DMS 273 (cell line): Measurements from ENCODE around the gene CIB4.
"Not testable (repeated sequence)": the region's sequence is repeated elsewhere in the genome, so short reads cannot be mapped to it uniquely, and the experiment has no call there.

ENCODE experiments used
- DNase-seq: peaks from one replicate; lab custom pipeline; 2025; ENCODE audit not compliant: unreplicated experiment; lab: John Stamatoyannopoulos, UW

The CIB4 gene

DNA sequence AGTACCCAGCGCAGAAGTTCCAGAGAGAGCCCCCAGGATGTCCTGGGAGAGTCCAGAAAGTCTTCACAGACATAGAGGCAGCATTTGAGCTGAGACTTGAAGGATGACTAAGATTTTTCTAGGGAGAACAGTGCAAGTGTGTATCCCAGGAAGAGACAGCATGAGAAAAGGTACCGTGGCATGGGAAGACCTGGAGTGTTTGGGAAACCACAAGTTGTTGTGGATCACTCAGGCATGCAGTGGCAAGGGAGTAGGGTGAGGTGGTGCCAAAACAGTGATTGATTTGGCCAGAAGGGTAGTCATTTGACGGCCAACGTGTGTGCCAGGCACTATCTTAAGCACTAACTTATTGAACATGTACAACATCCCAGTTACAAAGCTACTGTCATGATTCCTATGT is 26.9 kb upstream of the CIB4 start:
- no peak for DNase-seq

DNA sequence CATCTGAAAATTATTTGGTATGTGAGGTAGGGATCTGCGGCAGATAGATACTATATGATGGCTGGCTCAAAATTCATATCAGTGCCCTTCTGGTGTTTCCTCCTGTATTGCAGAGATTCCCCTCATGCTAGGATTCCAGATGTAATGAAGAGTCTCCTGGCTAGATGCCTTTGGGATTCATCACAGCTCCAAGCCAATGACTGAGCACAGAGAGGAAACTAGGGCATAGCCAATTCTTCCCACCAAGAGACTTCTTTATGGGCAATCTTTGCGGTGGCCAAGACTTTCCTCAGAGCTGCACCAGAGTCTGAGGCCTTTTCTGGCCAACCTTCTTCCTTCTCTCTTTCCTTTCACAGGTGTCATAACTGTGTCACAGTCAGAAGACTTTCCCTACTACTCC is 25.5 kb upstream of the CIB4 start:
- DNase-seq: no peak

DNA sequence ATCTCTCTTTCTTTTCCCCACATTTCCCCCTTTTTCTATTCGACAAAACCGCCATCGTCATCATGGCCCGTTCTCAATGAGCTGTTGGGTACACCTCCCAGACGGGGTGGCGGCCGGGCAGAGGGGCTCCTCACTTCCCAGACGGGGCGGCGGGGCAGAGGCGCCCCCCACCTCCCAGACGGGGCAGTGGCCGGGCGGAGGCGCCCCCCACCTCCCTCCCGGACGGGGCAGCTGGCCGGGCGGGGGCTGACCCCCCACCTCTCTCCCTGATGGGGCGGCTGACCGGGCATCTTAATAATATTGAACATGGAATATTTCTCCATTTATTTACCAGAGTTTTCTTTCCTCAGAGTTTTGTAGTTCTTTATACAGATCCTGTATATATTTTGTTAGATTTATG is 24.1 kb upstream of the CIB4 start:
- DNase-seq: not testable (repeated sequence)

DNA sequence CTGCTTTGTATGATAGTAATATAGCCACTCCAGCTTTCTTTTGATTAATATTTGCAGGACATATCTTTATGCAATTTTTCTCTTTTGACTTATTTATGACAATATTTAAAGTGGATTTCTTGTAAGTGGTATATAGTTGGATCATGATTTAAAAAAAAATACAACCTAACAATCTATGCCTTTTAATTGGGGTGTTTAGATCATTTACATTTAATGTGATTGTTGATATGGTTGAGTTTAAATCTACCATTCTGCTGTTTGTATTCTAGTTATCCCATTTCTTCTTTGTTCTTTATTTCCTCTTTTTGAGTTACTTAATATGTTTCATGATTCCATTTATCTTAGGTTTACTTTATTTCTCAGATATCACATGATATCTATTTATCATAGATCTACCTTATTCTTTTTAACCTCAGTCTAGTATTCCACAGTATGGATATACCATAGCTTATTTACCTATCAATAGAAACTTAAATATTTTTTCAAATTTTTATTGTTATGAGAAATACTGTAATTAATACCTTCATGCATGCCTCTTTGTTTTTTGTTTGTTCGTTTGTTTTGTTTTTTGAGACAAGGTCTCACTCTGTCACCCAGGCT is 19.3 kb upstream of the CIB4 start:
- no peak for DNase-seq

DNA sequence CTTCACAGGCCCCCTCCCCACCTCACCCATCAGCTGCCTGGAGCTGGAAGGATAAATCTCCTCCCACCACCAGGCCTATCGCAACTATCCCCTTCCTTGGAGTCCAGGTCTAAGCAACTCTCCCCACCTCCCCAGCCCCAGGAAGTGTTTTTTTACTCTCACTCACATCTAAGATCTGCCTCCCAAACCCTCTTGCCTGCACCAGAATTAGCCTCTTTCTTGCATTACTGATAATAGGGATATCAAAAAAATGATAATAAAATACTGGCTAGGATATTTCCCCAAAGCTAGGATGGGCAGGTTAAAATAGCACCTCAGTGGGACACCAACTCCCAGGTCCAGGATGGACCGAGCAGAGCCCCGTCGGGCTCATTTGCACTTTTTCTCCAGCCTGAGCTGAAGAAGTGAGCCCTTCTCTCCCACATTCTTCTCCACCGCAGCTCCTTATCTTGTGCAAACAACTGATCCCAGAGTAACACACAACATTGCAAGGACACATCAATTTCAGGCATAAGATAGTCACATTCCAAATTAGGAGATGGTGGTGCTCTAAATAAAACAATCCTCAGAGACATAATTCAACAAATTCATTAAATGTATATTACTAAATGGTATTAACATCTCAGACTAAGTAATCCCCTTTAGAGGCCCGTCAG is 17.7 kb upstream of the CIB4 start:
- DNase-seq: no peak

DNA sequence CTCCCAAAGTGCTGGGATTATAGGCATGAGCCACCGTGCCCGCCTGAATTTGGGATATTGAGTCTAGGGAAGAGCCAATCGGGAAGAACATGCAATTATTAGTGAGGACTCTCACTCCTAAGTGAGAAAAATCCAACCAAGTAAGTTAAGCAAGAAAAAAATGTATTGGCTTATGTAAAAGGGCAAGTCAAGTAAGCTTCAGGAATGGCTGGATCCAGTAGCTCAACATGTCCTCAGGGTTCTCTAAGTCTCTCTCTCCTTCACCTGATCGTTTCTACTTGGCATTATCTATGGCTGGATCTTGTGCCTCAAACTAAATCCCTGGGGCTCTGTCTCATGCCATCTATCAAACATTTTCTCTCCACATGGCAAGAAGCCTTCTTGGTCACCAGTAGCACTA is 16.1 kb upstream of the CIB4 start:
- no peak for DNase-seq

DNA sequence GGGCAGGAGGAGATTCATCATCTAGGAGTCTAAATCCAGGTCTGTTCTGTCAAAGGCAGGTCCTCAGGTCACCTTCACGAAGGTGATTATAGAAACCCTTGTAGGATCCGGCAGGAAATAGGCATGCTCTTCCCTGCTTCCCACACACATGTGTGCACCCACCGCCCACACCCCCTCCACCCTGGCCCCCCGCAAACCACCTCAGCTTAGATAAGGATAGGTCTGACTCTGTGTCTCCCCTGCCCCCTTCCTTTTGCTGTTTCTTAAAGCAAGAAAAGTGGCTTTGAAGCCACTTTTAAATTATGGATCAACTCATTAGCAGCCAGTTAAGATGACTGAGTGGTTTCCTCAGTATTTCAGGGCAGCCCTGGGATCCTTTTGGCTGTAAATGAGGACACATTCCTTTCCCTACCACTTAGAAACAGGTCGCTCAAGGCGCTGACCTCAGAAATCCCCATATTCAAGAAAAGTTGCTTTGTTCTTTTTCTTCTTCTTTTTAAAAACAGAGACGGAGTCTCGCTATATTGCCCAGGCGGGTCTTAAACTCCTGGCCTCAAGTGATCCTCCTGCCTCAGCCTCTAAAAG is 14.5 kb upstream of the CIB4 start:
- no peak for DNase-seq

DNA sequence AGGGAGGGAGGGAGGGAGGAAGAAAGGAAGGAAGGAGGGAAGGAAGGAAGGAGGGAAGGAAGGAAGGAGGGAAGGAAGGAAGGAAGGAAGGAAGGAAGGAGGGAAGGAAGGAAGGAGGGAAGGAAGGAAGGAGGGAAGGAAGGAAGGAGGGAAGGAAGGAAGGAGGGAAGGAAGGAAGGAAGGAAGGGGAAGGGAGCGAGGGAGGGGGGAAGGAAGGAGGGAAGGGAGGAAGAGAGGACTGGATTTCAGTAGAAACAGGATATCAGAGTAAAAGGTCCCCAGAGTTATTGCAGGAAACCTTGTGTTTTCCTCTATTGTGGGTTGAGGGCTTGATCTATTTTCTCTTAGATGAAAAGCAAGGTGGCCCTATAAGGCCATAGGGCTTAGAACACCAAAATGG is 14.0 kb upstream of the CIB4 start:
- not testable (repeated sequence) for DNase-seq

DNA sequence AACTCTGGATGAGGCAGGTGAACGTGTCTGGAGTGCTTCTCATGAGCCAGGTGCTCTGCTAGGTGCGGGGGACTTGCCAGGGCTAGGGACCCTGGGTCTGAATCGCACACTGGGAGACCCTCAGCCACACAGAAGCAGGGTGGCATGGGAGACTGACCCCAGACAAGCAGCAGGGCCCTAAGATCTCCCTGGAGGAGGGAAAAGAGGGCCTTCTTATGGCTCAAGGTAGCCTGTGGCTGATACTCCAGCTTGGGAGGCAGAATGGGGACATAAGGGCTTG is 12.8 kb upstream of the CIB4 start:
- no peak for DNase-seq

DNA sequence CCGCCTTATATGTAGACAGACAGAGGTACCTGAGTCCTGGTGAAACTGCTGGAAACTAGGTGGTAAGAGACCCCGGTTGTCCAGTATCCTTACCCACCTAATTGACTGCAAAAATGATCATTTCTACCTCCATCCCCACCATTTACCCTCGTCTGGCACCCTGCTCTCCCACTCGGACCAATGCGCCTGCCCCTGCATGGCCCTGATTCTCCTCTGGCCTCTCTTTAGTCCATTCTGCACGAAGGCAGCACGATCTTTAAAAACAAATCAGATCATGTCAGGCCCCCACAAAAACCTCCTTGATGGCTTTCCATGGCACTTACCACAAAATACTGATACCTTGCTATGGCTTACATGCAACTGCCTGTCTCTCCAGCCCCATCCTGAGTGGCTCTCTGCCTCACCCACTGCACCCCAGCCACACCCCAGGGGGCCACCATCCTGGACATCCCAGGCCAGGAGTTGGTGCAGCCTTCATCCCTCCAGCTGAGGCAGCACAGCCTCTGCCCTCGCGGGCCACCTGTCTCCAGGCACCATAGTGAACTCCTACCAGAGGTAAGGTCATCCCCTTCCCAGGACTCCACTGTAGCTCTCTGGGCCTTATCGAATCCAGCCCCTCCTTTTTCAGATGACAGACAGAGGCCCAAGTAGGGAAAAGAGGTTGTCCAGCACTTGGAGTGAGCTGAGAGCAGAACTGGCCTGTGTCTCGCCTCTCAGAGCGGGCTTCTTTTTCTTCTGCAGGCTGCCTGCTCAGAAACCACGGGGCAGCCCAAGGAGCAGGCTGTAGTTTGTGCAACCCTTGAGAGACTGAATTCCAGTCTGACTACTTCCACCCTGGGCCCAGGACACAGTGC is 12.3 kb upstream of the CIB4 start:
- no peak for DNase-seq

DNA sequence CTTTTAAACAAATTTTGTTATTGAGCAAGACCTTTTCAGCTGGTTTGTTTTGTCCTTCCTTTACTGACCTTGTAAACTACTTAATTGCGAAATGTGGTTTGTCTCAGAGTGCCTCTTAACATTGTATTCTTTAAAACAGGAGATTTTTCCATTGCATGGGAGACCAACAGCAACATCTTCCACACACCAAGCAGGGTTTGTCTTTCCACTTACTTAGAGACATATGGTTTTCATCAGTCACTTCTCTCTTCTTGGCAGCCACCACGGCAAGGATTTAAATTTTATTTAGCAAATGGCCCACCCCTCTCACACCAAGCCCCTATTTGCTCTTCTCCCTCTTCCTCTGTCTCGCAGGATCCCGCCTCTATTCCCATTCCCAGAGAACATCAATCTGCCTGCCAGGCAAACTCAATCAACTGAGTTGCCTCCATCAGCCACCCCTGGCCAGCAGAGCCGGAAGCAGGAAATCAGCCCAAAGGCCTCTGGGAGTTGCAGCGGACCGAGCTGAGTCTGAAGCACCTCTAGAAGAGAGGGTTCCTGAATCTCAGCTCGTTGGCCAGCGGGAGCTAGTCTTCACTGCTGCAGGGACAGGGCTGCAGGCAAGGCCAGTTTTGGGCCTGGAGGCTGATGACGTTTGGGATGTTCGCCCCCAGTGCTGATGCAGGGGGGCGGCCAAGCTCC is 11.3 kb upstream of the CIB4 start:
- DNase-seq: no peak

DNA sequence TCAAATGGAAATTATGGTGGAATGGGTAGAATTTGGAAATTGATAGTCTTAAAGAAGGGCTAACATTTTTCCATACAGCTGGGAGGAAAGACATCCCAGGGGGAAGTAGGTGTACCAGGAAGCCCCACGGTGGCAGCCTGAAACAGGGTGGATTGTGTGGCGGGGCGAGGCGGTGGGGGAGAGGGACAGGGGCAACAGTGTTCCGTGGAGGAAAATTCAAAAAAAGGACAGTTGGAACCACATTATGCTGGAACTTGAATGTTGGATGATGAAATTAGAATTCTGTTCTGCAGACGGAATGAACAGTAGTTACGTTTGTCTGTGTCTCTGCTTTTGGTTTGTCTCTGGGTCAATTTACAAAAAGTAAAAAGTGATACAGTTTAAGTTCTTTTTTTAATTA is 10.6 kb upstream of the CIB4 start:
- no peak for DNase-seq

DNA sequence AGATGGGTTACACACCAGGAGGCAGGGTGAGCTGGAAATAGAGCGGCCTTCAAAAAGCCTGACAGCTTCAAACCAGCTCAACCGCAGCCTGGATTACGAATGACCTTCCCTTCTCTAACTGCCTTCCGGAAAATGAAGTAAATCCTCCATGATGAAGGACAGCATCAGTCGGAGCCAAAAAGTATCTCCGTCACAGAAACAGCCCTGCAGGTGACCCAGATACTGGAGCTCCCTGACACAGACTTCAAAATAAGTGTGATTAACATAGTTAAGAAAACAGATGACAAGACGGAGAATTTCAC is 10.3 kb upstream of the CIB4 start:
- DNase-seq: no peak

DNA sequence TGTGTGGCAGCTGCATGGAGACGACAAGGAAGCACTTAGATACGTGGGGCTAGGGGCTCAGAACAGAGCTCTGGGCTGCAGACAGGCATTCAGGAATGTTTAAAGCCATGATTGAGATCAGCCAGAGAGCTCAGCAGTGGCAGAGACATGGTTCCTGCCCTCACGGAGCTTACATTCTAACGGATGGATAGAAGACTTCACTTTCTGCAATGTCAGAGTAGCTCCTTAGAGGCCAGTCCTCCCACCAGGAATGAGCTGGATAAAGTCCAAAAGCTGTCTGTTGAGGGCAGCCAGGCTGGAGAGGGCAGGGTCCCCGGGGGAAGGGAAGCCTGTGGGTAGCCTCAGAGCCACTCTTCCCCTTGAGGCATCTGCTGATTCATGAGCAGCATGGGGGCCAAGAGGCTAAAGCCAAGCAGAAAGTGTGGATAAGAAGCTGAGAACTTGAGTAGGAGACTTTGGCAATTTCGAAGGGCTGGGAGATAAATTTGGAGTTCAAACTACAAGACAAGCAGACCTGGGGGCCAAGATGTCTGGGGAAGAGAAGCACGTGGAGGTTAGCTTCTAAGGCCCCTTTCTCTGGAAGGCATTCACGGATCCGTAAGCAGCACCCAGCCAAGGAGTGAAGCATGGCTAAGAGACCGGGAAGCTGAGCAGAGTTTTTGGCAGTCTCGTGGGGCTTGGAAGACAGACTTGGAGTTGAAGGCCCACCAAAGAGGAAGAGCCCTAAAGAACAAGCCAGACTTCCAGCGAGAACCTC is 9.7 kb upstream of the CIB4 start:
- DNase-seq: no peak

DNA sequence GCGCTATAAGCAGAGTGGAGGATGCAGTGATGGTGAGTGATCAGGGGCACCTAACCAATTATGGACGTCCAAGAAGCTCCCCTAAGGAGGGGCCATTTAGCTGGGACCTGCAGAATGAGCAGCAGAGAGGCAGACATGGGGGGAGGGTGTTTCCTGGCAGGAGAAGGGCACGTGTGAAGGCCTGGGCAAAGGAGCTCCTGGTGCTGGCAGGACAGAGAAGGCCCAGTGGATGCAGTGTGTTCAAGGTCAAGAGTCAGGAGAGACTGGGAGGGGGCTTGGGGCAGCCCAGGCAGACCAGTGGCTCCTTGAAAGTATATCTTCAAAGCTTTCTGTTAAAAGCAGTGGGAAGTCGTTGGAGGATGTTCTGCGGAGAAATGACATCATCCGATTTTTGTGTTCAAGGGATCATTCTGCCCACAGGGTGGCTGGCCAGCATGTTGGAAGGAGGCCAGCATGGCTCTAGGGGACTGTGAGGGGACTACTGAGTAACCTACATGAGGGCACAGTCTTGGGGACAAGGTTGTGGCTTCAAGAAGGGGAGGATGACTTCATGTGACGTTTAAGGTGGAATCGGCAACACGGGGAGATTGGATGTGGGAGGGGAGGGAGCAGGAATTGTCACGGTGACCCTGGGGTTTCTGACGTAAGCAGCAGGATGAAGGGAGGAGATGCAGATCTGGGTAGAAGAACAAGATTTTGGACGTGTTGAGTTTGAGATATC is 9.0 kb upstream of the CIB4 start:
- DNase-seq: no peak

DNA sequence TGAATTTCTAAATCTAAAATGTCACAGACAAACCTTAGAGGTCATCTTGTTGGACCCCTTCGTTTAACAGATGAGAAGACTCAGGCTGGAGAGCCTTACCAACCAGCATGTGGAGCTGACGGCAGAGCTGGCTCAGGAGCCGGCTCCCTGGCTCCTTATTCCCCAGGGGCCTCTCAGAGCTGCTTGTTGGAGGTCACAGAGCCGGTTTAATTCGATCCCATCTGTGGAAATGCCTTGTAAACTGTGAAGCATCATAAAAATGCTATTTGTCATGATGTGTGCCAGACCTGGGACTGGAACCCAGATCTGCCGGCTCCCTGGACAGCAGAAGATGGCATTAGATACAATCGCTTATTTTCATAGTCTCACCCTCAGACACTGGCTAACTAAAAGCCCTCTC is 8.2 kb upstream of the CIB4 start:
- peak; percentile 60 for DNase-seq

DNA sequence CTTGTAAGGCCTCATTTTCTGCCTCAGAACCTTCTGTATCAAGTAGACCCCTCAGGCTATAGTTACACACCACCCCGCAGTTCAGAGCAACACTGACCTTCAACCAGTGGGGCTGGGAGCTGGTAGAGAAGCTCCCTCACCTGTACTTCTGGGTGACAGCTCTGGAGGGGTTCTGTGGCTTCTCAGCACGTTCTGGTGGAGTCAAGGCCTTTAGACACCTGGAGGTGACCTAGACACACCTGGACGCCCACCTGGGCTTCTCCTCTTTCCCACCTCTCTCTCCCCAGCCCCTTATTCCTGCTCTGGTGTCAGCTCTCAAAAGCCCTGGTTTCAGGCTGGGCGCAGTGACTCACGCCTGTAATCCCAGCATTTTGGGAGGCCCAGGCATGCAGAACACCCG is 7.3 kb upstream of the CIB4 start:
- DNase-seq: no peak

DNA sequence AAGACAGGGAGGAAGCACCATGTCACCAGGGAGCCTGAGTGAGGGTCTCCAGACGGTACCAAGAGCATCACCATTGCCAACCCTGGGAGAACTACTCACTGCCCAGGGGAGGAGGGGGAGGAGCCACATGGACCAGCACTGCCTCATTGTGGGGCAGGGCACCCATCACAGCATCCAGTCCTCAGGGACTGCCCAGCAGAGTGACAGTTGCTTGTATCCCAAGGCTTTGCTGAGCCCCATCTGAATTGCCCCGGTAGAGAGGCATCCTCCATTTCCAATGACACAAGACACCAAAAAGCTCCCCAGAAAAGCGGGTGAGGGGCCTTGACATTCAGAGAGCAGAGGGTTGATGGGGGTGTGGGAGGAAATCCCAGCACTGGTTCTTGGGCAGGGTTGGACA is 6.8 kb upstream of the CIB4 start:
- no peak for DNase-seq

DNA sequence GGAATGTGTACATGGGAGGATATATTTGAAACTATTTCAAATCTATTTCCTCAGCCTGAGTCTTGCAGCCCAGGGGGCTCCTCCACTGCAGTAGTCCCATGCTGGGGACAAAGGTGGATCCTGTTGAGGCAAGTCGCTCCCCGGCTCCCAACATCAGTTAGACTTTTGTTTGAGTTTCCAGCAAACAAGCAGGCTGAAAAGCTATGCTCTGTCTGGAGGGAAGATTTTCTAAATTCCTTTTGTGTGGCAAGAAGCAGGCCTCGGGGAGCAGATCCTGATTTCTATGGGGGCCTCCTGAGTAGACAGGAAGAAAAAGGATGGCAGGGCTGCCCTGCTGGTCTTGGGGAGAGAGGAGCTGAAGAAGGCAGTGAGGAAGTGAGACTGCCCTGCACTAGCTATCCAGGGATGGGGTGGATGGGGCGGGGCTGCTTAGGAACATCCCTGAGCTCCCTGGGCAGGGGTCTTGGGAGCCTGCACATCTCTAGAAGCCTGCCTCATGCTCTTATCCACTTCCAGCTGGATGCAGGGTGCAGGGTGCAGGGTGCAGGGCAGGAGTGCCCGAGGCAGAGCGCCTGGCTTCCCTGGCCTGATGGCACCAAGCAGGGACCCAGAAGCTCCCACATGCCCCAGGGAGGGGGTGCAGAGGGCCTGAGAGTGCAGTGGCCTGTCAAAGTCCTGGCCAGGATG is 6.0 kb upstream of the CIB4 start:
- no peak for DNase-seq

DNA sequence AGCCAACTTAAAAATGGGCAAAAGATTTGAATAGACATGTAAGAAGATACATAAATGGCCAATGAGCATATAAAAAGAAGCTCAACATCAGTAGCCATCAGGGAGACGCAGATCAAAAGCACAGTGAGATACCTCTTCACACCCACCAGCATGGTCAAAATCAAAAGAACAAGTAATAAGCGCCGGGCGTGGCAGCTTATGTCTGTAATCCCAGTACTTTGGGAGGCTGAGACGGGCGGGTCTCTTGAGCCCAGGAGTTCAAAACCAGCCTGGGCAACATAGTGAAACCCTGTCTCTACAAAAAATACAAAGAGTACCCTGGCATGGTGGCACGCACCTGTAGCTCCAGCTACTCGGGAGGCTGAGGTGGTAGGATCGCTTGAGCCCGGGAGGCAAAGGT is 4.6 kb upstream of the CIB4 start:
- no peak for DNase-seq
